Measurements from ENCODE around the gene WNT3A.

WNT3A gene

DNA sequence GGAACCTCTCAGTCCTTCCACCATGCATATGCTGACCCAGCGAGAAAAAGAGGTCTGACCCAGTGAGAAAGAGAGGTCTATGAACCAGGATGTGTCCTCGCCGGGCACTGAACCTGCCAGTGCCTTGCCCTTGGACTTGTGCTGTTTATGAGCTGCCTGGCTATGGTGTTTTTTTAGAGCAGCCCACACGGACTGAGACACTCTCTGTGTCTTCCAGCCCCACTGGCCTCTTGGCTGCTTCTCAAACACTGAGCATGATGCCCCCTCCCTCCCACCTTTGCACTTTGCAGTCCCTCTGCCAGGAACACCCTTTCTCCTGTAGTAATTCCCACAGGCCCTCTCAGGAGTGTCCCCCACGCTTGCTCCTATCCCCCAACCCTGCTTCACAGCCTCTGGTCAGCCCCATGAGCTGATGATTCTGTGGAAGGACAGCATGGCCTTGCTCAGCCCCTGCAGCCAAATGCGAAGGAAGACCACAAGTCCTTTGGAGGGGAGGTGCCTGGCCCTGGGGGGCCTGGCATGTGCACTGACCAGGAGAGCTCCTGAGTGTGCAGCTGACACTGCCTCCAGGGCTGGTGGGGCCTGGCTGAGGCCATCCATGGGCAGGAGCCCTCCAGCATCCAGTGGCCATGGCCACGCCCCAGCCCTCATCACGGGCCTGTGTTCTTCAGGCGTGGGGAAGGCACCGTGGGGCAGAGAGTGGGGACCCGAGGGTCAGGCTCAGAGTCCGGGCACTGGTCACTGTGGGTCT lies 23.8 kb downstream of the WNT3A start:
- no peak for DNase-seq (ENCODE audit: extremely low read depth in 1 of 2, low read depth in 1 of 2)

DNA sequence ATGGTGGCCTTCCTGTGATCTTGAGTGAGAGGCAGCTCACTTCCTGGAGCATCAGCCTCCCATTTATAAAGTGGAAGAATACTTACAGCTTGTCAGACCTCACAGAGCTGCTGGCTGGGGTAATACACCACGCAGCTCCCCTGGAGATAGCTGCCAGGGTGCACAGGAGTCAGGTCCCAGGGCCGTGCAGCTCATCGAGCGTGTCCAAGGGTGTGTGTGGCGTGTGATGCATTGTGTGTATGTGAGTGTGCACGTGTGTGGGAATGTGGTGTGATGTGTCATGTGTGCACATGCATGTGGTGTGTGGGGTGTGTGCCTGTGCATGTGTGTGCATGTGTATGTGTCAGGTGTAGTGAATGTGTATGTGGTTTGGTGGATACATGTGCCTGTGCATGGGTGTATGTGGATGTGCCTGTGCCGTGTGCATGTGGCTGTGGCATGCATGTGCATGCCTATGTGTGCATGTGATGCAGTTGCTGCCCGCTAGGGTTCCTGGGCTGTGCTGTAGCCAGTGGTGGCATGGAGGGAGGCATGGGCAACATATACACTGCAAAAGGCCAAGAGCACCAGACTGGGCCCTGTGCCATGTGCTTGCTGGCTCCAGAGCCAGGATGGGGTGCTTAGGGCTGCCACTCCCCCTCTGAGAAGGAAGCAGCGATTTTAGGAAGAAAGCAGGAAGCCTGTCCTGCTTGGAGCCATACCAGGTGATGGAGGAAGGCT lies 24.6 kb downstream of the WNT3A start:
- DNase-seq (ENCODE audit: extremely low read depth in 1 of 2, low read depth in 1 of 2), result no peak

DNA sequence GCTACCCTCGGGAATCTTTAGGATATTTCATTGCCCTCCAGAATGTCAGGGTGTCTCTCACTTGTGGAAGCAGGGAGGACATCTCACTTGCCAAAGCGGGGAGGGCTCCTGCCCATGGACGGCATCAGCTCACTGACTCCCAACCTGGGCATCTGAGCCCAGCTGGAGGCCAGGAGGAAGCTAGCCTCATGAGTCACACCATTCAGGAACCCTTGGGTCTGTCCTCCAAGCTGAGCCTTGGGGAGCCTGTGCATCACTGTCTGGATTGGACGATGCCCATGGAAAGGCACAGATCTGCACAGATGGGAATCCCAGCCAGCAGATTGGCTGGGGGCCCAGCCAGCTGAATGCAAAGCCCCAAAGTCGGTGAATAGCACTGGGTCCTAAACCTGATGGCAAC lies 25.2 kb downstream of the WNT3A start:
- DNase-seq (ENCODE audit: extremely low read depth in 1 of 2, low read depth in 1 of 2), result no peak

DNA sequence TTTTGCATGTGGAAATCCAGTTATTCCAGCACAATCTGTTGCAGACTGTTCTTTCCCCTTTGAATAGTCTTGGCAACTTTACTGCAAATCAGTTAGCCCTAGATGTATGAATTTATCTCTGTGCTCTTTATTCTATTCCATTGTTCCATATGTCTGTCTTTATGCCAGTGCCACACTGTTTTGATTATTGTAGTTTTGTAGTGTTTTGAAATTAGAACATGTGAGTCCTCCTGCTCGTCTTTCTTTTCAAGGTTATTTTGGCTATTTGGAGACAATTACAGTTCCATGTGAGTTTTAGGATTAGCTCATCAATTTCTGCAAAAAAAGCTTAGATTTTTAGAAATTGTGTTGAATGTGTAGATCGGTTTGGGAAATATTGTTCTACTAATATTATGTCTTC lies 26.6 kb downstream of the WNT3A start:
- DNase-seq (ENCODE audit: extremely low read depth in 1 of 2, low read depth in 1 of 2), result no peak

DNA sequence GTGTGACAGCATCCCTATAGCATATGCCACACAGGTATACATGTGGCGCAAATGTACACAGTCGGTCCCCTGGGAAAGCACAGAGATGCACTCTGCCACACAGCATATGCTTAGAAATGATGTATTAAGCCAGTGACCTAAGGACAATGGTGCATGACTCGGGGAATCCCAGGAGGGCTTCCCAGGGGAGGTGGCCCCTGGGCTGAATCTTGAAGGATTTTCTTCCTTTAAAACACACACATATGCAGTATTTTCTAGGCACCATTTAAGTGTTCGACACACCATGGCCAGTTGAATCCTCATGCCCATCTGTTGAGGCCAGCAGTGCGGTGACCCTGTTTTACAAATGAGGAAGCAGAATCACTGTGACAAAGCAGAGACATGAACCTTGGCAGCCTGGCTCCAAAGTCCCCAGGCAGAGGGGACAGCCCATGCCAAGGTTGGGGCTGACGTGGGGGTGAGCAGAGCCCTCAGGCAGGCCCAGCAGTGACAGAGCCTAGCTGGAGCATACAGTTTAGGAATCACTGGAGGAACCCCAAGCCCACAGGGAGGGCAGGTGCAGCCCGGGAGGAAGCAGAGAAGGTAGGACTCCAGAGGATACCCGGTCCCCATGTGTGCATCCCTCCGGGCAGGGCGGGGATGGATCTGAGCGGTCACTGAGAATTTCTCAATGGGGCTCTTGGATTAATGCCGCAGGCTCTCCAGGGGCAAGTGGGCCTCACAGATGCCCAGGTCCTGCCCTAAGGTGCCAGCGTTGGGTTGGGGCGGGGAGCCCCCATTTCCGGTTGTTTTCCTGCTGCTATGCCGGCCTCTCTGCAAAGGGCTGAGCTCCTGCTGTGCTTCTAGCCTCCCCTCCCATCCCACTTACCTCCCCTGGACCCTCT lies 28.4 kb downstream of the WNT3A start:
- DNase-seq (ENCODE audit: extremely low read depth in 1 of 2, low read depth in 1 of 2), result no peak

DNA sequence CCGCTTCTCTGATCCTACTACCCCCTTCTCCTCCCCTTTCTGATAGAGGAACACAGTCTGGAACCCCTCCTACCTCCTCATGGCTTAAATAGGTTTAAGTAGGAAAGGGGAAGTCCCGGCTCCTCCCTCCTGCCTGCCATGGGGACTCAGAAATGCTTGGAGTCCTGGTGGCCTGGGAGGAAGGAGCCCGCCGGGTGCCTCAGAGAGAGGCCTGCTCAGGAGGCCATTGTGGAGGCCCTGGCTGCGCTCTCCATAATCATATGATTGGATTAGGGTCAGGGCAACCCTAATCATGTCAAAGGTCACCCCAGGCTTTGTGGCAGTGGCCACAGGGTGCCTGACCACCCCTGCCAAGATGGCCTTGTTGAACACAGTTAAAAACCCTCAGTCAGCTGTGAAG lies 29.0 kb downstream of the WNT3A start:
- no peak for DNase-seq (ENCODE audit: extremely low read depth in 1 of 2, low read depth in 1 of 2)

DNA sequence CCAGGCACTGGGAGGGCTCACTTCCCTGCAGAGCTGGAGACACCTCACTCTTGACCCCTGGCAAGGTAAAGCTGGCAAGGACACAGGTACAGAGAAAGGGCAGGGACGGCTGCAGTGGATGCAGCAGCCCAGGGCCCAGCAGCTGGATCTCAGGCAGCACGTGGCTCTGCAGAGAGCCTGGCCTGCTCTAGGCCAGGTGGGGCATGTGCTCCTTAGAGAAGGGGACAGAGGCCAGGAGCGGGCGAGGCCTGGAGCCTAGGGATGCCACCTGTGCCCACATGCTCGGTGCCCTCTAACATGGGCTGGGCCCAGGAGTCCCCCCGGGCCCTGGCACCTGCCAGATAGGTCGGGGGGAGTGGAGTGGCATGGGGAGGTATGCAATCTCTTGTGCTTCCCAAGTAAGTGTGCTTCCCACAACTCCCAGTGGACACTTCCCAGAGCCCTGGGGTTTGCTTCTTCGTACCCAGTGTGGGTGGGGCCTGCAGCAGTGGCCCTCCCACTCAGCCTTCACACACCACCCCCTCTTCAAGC lies 30.0 kb downstream of the WNT3A start:
- DNase-seq (ENCODE audit: extremely low read depth in 1 of 2, low read depth in 1 of 2), result no peak

DNA sequence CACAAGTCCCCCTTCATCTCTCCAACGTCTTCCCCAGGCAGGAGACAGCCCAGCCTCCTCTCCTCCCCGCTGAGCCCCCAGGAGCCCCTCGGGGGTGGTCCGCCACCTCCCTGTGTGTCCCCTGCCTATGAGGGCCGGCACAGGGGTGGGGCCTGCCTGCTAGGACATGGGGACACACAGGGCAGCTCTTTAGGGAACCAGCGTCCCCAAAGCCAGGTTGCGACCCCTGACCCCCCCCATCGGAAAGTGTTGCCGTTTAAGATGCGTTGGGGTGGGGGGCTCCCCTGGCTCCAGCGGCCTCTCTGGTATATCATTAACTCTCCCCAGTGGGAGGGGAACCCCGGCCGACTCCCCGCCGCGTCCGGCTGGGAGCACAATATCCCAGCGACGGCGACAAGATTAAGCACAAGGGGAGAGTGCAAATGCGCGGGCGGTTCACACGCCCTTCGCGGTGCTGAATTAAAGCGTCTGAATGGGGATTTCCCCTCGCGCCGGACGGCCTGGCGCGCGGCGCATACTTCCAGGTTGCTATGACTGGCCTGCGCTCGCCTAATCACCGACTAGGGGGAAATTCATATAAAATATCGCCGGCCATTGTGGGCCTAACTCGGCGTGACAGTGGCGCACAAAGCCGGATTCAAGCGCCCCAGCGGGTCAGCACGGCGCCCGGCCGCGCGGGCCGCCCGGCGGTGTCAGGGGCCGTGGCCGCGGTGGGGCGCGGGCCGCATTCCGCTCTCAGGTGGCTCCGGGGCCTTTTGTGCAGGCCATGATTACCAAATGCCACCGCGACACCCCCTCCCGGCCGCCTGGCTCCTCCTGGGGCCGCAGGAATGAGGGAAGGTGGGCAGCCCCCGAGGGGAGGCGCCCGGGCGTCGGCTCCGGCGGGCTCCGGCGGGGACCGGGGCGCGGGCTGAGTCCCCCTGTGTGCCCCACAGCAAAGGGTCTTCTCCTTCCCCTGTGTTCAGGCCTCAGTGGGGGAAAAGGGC lies 30.9 kb downstream of the WNT3A start:
- no peak for DNase-seq (ENCODE audit: extremely low read depth in 1 of 2, low read depth in 1 of 2)

DNA sequence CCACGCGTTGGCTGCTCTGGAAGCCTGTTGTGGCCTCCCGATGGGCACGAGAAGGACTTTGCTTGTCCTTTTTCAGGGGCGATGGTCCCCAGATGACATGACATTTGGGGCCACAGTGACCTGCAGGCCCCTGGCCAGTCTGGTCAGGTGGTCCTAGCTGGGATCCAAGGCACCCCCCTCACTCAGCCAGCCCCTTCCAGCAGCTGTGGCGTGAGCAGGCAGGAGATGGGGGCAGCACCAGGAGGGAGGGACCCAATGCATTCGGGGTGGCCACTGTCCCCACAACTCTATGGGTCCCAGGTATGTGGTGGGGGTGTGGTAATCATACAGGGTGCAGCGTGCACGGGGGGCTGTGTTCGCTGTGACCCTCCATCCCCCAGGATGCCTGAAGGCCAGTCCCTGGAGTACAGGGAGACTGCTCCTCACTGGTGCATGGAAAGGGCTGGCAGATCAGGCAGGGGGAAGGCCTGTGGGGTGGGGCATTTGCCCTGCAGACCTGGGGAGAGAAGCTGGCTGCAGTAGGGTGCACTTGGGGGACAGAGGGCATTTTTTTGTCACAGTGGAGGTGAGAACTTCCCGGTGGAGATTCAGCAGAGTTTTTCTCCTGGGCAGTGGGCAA lies 31.7 kb downstream of the WNT3A start:
- DNase-seq (ENCODE audit: extremely low read depth in 1 of 2, low read depth in 1 of 2), result no peak

DNA sequence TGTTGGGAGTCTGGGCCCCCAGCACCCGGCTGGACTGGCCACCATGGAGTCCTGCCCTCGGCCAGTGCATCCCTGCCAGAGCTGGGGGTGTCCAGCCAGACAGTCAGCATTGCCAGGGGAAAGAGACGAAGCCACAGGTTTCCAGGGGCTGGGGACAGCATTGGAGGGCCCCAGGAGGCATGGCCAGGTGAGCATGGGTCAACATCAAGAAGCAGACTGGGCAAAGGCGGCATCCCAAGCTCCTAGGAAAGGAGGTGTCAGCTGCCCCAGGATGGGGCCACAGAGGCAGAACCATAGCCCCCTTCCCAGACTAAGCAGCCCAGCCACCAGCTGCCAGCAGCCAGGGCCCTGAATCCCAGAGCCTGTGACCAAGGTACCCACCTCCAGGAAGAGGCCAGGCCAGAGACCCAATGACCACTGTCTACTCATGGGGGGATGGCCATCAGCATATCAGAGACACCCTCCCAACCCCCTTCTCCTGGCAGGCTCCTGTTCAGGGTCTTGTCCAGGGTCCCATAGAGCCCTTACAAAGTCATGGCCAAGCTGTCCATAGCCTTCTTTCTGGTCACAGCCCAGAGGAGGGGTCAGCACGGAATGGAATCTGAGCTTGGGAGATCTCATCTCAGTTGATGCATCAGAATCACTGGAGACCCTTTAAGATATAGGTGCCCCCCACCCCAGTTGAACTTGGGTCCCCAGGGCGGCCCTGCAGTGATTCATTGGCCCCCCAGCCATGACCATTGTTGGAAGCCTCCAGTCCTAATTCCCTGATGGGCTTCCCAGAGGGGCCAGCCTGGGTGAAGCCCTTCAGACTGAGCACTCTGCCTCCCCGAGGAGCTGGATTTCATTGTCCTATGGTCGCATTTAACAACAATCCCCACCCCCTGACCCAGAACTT lies 32.5 kb downstream of the WNT3A start:
- no peak for DNase-seq (ENCODE audit: extremely low read depth in 1 of 2, low read depth in 1 of 2)

DNA sequence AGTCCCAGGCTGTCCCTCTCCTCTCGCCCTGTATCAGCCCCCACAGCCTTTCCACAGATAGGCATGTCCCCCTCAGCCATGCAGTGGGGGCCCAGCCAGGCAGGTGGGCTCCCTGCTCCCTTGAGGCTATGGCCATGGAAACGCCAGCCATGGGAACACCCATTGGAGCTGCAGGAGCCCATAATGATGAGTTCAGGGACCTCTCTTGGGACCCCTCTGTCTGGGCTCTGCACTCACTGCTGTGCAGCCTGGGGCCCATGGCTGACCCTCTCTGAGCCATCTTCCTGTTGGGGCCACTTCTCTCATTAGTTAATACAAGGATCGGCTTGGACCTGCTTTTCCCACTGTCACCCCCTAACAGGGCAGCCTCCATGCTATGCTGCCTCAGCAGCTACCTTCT lies 33.2 kb downstream of the WNT3A start:
- no peak for DNase-seq (ENCODE audit: extremely low read depth in 1 of 2, low read depth in 1 of 2)

DNA sequence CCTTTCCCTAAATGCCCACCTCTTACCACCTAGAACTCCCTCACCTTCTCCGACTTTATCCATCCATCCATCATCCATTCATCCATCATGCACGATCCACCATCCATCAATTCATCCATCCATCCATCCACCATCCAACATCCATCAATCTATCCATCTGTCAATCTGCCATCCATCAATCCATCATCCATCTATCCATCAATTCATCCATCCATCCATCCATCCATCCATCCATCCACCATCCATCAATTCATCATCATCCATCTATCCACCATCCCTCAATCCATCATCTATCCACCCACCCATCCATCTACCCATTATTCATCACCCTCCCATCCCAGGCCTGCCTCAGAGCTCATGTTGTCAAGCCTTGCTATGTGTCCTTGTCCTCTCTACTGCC lies 34.5 kb downstream of the WNT3A start:
- DNase-seq (ENCODE audit: extremely low read depth in 1 of 2, low read depth in 1 of 2), result no peak

DNA sequence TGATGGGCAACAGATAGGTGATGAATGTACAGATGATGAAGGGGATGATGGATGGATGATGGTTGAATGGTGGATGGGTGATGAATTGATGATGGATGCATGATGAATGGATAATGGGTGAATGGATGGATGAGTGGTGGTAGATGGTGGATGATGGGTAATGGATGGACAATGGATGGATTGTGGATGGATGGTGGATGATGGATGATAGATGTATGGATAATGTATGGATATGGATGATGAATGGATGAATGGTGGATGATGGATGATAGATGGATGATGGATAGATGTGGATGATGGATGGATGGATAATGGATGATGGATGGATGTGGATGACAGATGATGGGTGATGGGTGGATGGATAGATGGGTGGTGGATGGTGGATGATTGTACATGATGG lies 35.7 kb downstream of the WNT3A start:
- no peak for DNase-seq (ENCODE audit: extremely low read depth in 1 of 2, low read depth in 1 of 2)

DNA sequence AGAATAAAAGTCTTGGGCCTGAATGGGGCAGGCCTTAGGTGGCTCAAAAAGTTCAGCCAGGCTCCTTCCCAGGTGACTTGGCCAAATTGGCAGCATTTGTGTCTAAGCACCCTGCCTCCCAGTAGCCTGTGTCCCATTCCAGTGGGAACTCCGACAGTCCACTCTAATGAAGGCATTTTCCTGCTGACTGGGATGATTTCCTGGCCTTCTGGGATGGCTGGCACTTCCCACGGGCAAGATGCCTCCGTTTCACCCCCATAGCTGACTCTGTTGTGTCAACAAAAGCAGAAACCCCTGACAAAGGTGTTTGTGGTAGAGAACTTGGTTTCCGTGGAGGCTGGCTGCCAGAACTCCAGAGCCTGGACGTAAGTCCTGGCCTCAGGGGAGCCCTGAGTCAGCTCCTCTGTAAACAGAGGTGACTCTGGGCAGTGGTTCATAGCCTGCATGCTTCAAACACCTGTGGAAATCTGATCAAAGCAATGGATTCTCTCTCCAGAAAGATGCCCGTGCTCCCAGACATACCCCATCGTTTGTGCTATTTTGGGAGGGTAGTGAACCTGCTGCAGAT lies 36.6 kb downstream of the WNT3A start:
- DNase-seq (ENCODE audit: extremely low read depth in 1 of 2, low read depth in 1 of 2), result no peak

DNA sequence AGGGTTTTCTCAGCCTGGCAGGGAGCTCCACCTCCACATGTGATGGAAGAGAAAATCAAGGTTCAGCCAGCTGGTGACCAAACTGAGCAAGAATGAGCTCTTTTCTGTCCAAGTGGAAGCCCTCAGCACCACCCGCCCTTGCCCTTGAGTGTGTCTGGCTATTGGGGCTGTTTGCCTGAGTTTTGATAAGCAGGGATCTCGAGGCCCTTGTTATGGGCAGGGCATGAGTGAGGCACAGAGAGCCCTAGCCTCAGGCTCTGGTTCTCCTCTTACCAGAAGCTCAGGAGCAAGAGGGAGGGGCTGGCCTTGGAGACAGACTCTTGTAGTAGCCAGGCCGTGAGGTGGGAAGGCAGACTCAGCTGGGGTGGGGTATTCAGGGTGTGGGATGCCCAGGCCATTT lies 38.2 kb downstream of the WNT3A start:
- DNase-seq (ENCODE audit: extremely low read depth in 1 of 2, low read depth in 1 of 2), result no peak

DNA sequence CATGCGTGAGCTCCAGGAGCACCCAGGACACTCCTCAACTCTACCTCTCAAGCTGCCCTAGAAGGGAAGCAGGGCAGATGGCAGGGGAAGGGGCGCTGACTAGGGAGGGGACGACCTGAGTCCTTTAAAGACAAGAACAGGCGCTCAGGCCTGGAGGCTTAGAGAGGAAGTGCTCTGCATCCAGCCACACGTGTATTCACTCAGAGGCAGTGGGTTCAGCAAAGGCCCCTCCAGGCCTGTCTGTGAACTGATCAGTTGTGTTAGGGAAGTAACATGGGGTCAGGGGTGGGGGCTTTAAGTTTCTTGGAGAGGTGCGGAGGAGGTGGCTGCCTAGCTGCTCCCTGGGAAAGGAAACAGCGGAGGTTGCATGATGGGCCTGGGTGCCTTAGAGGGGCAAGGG lies 38.6 kb downstream of the WNT3A start:
- no peak for DNase-seq (ENCODE audit: extremely low read depth in 1 of 2, low read depth in 1 of 2)

DNA sequence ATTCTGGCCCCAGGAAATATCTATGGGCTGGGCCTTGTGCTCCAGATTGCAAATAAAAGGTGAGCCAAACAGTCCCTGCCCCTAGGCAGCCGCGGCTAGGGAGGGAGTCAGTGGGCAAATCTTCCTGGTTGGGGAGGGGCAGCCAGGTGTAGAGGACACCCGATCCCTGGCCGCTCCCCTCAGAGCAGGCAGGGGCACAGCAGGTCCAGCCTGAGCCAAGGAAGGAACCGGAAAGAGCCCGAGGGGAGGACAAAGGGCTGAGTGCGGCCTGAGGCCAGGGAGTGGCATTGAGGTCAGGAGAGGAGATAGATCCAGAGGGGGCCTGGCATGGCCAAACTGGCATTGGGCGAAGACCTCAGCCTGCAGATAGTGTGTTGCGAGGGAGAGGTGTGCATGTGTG lies 39.1 kb downstream of the WNT3A start:
- no peak for DNase-seq (ENCODE audit: extremely low read depth in 1 of 2, low read depth in 1 of 2)

DNA sequence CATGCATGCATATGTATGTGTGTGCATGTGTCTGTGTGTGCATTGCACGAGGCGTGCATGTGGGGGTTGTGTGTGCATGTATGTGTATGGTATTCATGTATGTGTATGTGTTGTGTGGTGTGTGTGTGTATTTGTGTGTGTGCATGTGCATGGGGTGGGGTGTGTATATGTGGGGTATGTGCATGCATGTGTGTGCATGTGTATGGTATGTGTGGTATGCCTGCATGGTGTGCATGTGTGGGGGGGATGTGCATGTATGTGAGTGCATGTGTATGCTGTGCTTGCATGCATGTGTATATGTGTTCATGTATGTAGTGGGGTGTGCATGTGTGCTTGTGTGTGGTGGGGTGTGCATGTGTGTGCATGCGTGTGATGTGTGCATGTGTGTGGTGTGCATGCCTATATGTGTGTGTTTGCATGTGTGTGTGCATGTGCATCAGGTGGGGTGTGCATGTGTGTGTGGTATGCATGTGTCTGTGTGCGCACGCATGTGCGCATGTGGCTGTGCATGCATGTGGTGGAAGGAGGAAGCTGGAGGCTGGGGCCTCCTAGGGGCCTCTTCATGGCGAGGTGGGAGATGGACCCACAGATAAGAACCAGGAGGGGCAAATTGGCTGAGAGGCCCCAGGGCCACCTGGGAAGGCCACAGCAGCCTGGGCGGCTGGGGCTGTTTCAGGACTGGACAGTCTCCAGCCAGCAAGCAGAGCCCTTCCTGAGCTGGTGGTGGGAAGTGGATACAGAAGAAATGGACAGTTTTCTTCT lies 39.8 kb downstream of the WNT3A start:
- no peak for DNase-seq (ENCODE audit: extremely low read depth in 1 of 2, low read depth in 1 of 2)
